HepG2 (cell line): Measurements from ENCODE around the gene ARFGAP1. TPM values are rescaled to one million over a fixed set of nuclear protein-coding genes. Genes with fewer than 3 reads are reported as not detected.

Experiments
- CAMTA2 ChIP-seq: sonication (generic); formaldehyde crosslinking; IDR thresholded peaks from 2 replicates; pipeline ENCODE4 v1.4.0; 2020; ENCODE audit warnings: mild to moderate bottlenecking, missing genetic modification reagents, borderline replicate concordance
- CCDC6 ChIP-seq: sonication (generic); formaldehyde crosslinking; IDR thresholded peaks from 2 replicates; pipeline ENCODE4 v1.8.1; 2022; ENCODE audit warnings: mild to moderate bottlenecking, missing genetic modification reagents, moderate library complexity
- FOSL1 ChIP-seq: sonication (generic); formaldehyde crosslinking; IDR thresholded peaks from 2 replicates; pipeline ENCODE4 v1.9.0; 2021; ENCODE audit warnings: missing genetic modification reagents, borderline replicate concordance
- HDAC2 ChIP-seq: sonication (generic); formaldehyde crosslinking; IDR thresholded peaks from 2 replicates; pipeline ENCODE4 v1.4.0; 2020; ENCODE audit warnings: missing genetic modification reagents
- LBX2 ChIP-seq: sonication (generic); formaldehyde crosslinking; IDR thresholded peaks from 2 replicates; pipeline ENCODE4 v1.5.0; 2020; ENCODE audit warnings: missing genetic modification reagents, mild to moderate bottlenecking, borderline replicate concordance
- MLX ChIP-seq: IDR thresholded peaks from 2 replicates; pipeline ENCODE4 v1.6.1; 2016
- NPAS2 ChIP-seq: sonication (generic); formaldehyde crosslinking; IDR thresholded peaks from 2 replicates; pipeline ENCODE4 v1.8.0; 2022; ENCODE audit warnings: mild to moderate bottlenecking, missing genetic modification reagents, borderline replicate concordance
- POLR2AphosphoS5 ChIP-seq: IDR thresholded peaks from 2 replicates; pipeline ENCODE4 v1.6.1; 2012; ENCODE audit warnings: low read depth, low read length
- PRDM4 ChIP-seq: sonication (generic); formaldehyde crosslinking; IDR thresholded peaks from 2 replicates; pipeline ENCODE4 v1.9.0; 2021; ENCODE audit warnings: missing genetic modification reagents, borderline replicate concordance
- REXO4 ChIP-seq: sonication (generic); formaldehyde crosslinking; IDR thresholded peaks from 2 replicates; pipeline ENCODE4 v1.8.0; 2022; ENCODE audit warnings: missing genetic modification reagents, mild to moderate bottlenecking, borderline replicate concordance
- TBX2 ChIP-seq: sonication (generic); formaldehyde crosslinking; IDR thresholded peaks from 2 replicates; pipeline ENCODE4 v1.5.0; 2020; ENCODE audit warnings: missing genetic modification reagents, mild to moderate bottlenecking, borderline replicate concordance
- TCF12 ChIP-seq, 2 experiments: fragments of 450-650 bp in 1 of 2; sonication (generic) in 1 of 2; formaldehyde crosslinking in 1 of 2; IDR thresholded peaks; 2 replicates each; pipeline versions ENCODE4 v1.6.1 to v1.8.0; 2017 to 2022; ENCODE audit warnings: antibody characterized with exemption in 1 of 2, mild to moderate bottlenecking in 1 of 2, missing genetic modification reagents in 1 of 2, moderate library complexity in 1 of 2
- ZBTB14 ChIP-seq: sonication (generic); formaldehyde crosslinking; IDR thresholded peaks from 2 replicates; pipeline ENCODE4 v1.4.0; 2020; ENCODE audit warnings: missing genetic modification reagents
- ZMAT3 ChIP-seq: sonication (generic); formaldehyde crosslinking; conservative IDR thresholded peaks from 2 replicates; pipeline ENCODE4 v1.7.0; 2021; ENCODE audit warnings: missing genetic modification reagents
- ZNF205 ChIP-seq: IDR thresholded peaks from 2 replicates; pipeline ENCODE4 v1.6.1; 2018; ENCODE audit warnings: missing biosample characterization, missing genetic modification reagents
- ZNF431 ChIP-seq: sonication (generic); formaldehyde crosslinking; IDR thresholded peaks from 2 replicates; pipeline ENCODE4 v1.9.0; 2022; ENCODE audit warnings: missing genetic modification reagents, low read depth, mild to moderate bottlenecking, borderline replicate concordance
- ZNF513 ChIP-seq: sonication (generic); formaldehyde crosslinking; conservative IDR thresholded peaks from 2 replicates; pipeline ENCODE4 v1.5.0; 2020; ENCODE audit warnings: missing genetic modification reagents
- ZNF572 ChIP-seq: sonication (generic); formaldehyde crosslinking; IDR thresholded peaks from 2 replicates; pipeline ENCODE4 v1.5.1; 2020; ENCODE audit warnings: mild to moderate bottlenecking, missing genetic modification reagents
- ZNF672 ChIP-seq: sonication (generic); formaldehyde crosslinking; IDR thresholded peaks from 2 replicates; pipeline ENCODE4 v1.8.1; 2022; ENCODE audit warnings: missing genetic modification reagents
- polyA plus RNA-seq, 8 experiments: library from polyadenylated mRNA; depleted of rRNA in 3 of 8; stranded (reverse) in 7 of 8; unstranded in 1 of 8; fragments of >200 nt; fragmentation: Illumina TruSeq in 4 of 8; extraction: Trizol in 4 of 8; gene quantifications; 2 replicates each; pipeline versions ENCODE4 v1.2.1 to v1.2.3, GENCODE V29; 2011 to 2016; ENCODE audit warnings: low read depth in 4 of 8, missing spikeins in 1 of 8, mixed read lengths in 1 of 8; ENCODE audit not compliant: insufficient read depth in 1 of 8
- total RNA-seq, 5 experiments: library from RNA; depleted of rRNA; stranded (reverse); fragments of >200 nt; fragmentation: Illumina TruSeq; extraction: Trizol; gene quantifications; 2 replicates each; pipeline ENCODE4 v1.2.3, GENCODE V29; 2016; ENCODE audit warnings: low read depth in 1 of 5

Gene ARFGAP1
- total and polyA plus RNA-seq, 2 of the 13 experiments (the other 11 are each of a cell fraction or from before 2014, with no cell fraction given): 132 TPM

- no peak for TF ChIP-seq MLX (CRISPR knock-in tag)
- no peak for TF ChIP-seq CAMTA2 (CRISPR knock-in tag)
- TF ChIP-seq NPAS2 (CRISPR knock-in tag): no peak
- TF ChIP-seq CCDC6 (CRISPR knock-in tag): no peak
- TF ChIP-seq REXO4: no peak
- no peak for TF ChIP-seq PRDM4 (CRISPR knock-in tag)
- TF ChIP-seq ZNF672: peak; percentile 78; the same call in 1 of the 2 replicates
- TF ChIP-seq TBX2 (CRISPR knock-in tag): peak; percentile 68; the same call in 1 of the 2 replicates
- 0 out of 2 replicates have a peak, but pooled peaks have one; percentile 91 for TF ChIP-seq ZNF572
- TF ChIP-seq FOSL1 (CRISPR knock-in tag): no peak
- TF ChIP-seq ZMAT3: peak; percentile 72; the same call in 1 of the 2 replicates
- TF ChIP-seq ZNF205 (CRISPR knock-in tag): 0 out of 2 replicates have a peak, but pooled peaks have one; percentile 60
- 0 out of 2 replicates have a peak, but pooled peaks have one; percentile 24 for TF ChIP-seq POLR2AphosphoS5
- TF ChIP-seq HDAC2 (CRISPR knock-in tag): peak; percentile 34
- TF ChIP-seq TCF12 (IDR thresholded peaks at IDR 0.05): no peak
- 0 out of 2 replicates have a peak, but pooled peaks have one; percentile 52 for TF ChIP-seq TCF12 (CRISPR knock-in tag; IDR thresholded peaks at IDR 0.05)
- TF ChIP-seq LBX2 (CRISPR knock-in tag): no peak
- TF ChIP-seq ZNF431: peak; percentile 39; the same call in 1 of the 2 replicates
- TF ChIP-seq ZBTB14 (CRISPR knock-in tag): 0 out of 2 replicates have a peak, but pooled peaks have one; percentile 27
- no peak for TF ChIP-seq ZNF513 (CRISPR knock-in tag)
Measured at GRCh38 chr20:63290677-63291472, 18.3 kb downstream of the ARFGAP1 start (continued).
